Hematopoietic multipotent progenitor cell treated with erythropoietin and hydrocortisone succinate and interleukin-3 and kit ligand, for 15 days (in vitro differentiated cells): Measurements from ENCODE around the gene PDYN.

Experiments
- DNase-seq: peaks from one replicate; pipeline ENCODE4 v3.0.0-alpha.2; 2015; ENCODE audit warnings: low spot score

PDYN gene

GRCh38 chr20:1994627-1995026 is 769 bp upstream of the PDYN start:
- DNase-seq, result no peak

DNA sequence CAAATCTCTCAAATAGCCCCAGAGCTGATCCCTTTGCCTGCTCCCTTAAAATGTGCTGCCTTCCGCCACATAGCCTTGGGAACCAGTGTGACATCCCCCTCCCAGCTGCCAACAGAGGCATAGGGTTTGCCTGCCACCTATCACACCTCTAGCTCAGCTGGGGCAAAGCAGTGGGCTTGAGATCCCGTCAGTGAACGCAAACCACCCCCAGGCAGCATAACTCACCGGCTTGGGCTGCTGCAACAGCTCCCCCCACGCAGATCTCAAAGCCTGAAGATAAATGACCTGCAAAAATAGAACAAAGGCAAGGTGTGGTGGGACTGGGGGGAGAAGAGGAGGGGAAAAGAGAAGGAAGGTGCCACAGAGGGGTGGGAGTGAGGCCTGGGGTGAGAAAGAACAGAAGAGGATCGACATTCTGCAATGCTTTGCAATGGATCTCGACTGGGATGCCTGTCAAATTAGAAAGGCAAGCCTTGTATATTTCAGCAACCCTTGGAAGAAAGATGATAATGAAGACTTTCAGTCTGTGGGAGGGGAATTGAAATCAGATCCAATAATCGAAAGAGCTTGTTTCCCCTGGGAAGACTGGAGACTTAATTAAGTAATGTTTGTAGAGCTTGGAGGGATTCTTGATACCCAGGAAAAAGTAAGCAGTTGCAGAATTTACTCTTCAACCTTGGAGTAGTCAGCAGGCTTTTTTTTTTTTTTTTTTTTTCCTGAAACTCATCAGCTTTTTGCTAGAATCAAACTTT is 1.3 kb downstream of the PDYN start:
- DNase-seq, result no peak

GRCh38 chr20:1987826-1988225 is 6.0 kb downstream of the PDYN start:
- DNase-seq, result no peak

- no peak for DNase-seq
These were observed 10.6 kb downstream of the PDYN start for GRCh38 chr20:1983301-1983700.

DNA sequence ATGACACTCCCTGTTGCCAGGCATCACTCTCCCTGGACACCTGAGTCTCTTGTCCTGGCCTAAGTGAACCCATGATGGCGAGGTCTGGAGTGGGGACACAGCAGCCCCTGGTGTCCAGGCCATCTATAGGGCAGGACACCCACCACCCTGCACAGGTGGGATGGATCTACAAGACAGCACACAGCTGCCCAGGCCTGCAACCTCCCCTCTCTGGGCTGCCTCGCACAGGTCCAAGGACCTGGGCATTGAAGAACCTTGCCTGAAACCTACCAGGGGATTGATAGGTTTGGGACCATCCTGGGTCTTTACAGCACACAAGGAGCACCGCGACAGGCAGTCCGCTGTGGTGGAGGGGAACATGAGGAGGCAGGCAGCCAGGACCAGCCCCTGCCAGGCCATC is 11.2 kb downstream of the PDYN start:
- DNase-seq, result no peak

- no peak for DNase-seq
These were observed 14.6 kb downstream of the PDYN start for GRCh38 chr20:1979106-1979778.

GRCh38 chr20:1975291-1975690 is 18.6 kb downstream of the PDYN start:
- DNase-seq, result no peak

DNA sequence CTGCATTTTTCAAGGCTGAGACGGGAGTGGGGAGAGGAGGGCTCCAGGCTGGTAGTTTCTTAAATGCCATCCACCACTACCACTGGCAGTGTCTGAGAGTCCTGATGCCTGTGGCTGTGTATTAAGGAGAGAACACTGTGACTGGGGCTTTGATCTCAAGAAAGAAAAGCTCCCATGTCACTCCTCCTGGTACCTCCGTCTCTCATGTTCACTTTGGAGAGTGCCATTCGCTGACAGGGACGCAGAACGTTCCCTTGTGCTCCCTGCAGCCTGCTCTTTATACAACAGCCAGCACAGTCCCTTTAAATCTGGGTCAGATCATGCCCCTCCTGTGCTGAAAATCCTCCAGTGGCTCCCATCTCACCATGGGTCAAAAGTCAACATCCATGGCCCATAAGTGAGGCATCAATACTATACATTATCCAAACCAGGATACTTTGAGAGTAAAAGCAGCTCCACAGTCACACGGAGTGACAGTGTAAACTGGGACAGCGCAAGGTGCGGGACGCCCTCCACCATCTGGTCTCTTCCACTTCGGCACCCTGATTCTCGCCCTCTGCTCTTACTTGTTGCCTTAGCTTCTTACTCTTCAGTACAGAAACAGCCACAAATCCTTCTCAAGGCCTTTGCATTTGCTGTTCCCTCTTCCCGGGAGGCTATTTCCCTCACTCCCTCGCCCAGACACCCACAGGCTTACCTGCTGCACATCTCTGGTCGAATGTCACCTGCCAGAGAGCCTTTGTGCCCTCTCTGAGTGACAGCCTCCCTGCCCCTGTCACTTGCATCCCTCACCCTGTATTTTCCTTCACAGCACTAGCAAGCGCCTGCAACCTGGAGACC is 20.0 kb downstream of the PDYN start:
- no peak for DNase-seq

GRCh38 chr20:1971893-1972586 is 21.8 kb downstream of the PDYN start:
- no peak for DNase-seq

DNA sequence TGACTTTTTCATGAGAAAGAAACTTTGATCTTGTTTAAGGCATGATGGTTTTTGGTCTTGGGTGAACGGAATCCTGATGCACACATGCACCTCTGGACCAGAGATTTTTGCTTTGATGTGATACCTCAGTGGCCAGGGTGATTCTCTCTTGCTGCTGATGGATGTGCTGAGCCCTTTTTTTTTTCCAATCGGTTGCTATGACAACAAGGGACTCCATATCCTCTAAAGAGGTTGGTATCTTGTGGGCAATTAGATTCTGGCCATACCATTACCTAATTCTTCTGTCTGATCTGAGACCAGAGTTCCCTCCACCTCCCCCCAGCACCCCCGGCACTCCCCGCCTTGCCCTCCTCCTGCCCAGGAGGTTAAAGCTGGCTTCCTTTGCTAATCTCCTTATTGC is 24.9 kb downstream of the PDYN start:
- no peak for DNase-seq

DNA sequence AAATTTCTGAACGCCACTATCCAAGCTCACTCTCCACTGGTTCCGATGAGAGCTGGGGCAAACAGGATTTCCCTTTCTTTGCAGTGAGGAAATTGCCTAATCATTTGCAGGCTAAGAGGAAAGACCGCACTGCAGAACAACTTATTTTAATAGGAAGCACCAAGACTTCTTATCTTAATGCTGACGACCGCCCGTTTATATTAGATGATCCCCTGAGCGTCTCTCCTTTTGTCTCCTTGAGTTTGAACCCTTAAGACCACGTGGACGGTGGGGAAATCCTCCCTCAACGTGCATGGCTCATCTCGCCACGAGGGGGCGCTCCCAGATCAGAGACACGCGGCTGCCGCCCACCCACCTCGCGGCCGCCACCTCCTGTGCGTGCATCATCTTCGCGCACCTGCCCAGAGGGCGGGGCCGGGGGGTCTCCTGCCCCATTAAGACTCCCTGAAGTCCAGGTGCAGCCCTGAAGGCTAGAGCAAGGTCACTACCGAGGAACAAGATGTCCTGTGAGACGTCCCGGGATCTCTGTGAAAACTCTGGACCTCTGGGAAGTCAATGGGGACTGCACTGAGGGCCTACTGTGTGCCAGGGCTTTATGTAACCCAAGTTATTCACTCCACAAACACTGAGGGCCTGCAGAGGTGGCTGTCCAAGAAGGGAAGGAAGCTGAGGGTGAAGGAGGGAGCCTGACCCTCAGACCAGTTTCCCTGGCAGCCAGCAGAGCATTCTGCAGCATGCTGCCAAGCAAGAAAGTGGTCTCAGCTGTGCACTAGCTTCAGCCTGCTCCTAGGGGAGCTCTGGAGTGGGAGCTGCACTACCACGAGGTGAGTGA is 28.1 kb downstream of the PDYN start:
- peak; percentile 55 for DNase-seq

DNA sequence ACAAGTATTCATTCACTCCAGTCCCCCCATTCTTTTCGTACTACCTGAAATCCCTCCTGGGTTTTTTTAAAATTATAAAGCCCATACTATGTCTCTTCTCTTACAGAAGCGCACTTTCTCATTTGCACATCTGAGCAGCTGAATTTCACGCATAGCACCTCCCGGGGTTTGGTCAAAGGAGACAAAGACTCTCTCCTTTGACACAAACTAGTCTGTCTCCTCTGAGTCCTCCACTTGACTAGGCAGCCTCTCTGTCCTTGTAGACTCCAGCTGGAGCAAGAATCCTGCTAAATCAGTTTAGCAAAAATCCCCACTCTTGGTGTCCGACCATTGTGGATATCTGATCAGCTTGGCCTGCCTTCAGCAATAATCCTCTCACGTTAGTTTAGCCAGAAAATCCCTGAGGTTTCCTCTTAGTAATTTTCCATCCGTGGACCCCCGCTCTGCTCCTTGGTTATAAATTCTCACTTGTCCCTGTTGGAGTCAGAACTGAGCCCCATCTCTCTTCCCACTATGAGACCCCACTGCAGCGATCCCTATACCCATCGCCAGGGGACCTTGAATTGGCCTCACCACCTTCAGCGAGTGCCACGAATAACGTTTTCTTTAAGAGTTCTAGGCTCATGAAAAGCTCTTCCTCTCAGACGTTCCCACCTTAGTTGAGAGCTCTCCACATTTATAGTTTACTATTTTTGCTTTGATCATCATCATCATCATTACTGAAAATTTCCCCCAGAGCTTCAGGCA is 29.0 kb downstream of the PDYN start:
- DNase-seq, result no peak

DNA sequence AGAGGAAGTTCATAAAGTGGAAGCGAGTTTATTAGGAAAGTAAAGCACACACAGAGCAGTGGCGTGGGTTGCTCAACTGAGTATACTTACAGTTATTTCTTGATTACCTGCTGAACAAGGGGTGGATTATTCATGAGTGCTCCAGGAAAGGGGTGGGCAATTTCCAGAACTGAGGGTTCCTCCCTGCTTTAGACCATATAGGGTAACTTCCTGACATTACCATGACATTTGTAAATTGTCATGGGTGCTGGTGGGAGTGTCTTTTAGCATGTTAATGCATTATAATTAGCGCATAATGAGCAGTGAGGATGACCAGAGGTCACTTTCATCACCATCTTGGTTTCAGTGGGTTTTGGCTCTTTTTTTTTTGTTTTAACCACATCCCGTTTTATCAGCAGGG is 29.8 kb downstream of the PDYN start:
- no peak for DNase-seq

GRCh38 chr20:1961374-1961773 is 32.5 kb downstream of the PDYN start:
- no peak for DNase-seq

DNA sequence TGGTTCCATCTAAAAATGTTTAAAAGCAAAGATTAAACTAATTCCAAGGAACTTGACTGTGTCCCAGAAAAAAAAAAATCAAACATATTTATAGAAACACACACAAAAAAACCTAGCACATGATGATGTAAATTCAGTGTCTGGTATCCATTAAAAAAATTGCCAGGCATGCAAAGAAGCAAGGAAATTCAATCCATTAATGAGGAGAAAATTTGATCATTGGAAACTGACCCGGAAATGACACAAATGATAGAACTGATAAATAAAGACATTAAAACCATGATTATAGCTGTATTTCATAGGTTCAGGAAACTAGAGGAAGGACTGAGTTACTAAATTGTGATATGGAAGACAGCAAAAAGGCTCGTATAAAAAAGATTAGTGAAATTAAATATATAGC is 34.7 kb downstream of the PDYN start:
- no peak for DNase-seq

DNA sequence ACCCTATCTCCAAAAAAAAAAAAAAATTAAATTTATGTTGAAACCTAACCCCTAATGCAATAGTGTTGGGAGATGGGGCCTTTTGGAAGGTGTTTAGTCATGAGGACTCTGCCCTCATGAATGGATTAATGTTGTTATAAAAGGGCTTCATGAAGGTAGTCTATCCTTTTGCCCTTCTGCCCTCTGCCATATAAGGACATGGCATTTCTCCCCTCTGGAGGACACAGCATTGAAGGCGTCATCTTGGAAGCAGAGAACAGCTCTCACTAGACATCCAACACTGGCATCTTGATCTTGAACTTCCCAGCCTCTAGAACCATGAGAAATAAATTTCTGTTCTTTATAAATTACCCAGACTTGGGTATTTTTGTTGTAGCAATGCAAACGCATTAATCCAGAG is 35.4 kb downstream of the PDYN start:
- no peak for DNase-seq

DNA sequence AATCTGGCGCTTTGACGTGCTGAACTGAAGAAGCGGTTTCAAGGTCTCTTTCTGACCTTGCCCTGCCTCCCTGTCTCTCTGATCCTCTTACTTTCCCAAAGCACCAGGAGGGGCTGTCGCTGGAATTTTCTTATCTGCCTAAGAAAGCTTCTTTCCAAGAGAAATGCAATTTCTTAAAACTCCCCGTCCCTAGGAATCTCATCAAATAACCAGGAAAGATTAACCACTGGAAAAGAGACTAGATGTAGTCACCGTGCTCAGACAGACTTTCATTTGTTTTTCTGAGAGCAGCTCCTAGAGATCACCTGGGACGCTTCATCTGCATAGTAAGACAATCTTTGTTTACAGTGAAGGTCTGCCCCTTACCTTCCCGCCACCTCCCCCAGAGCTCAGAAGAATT is 38.6 kb downstream of the PDYN start:
- no peak for DNase-seq

DNA sequence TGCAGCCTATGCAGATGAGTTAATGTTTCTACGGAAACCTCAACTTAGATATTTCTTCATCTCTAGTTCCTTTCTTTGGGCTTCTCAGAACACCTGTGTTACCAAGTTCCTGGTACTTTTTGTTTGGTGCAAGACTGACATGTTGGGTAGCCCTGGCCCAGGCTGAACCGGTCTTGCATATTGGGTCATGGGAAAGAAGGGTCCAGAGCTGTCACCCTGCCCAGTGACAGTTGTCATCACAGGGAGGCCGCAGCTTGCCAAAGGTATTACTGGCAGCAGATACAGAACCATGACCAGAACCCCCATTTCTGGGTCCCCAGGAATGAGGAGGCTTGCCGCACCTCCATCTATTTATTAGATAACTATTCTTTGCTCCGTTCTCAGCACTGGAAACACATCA is 40.2 kb downstream of the PDYN start:
- DNase-seq, result no peak

GRCh38 chr20:1952737-1953530 is 40.9 kb downstream of the PDYN start:
- DNase-seq, result no peak
